Measurements from ENCODE around the gene ARL15.

ARL15 gene

GRCh38 chr5:54146916-54147315 lies 163.5 kb downstream of the ARL15 start:
- no peak for DNase-seq

DNA sequence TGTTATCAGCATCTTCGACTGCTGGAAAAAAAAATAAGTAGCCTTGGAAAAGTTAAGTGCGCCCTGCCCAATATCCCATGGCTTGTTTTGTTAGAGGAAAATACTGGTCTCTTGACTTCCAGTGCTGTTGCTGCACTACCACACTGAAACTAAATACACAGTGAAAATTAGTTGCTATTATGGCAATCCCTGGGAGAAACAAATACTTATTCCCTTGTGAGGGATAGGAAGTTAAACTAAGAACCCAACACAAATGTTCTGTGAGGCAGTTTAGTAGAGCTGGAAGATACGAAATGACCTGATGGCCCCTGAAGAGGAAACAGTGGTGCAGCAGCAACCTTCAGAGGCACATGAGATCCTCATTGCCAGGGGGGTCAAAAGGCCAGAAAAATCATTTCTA lies 164.0 kb downstream of the ARL15 start:
- DNase-seq: no peak

- no peak for DNase-seq
Measured at GRCh38 chr5:54140247-54140840, 170.0 kb downstream of the ARL15 start.

- DNase-seq: no peak
Measured at GRCh38 chr5:54136516-54137440, 173.6 kb downstream of the ARL15 start.

DNA sequence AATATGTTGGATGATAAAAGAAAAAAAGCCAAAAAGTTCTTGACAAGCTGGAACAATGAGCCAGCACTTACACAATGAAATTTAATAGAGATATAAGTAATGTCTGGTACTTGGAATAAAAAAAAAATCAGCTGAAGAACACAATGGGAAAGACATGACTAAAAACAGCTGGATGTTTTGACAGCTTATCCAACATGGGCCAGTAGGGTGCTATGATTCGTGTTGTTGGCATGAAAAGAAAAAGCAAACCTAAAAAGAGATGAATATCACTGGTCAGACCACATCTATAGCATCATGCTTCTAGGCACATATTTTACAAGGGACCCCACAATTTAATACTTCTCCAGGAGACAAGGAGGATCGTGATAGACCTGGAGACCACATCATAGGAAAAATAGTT lies 175.3 kb downstream of the ARL15 start:
- DNase-seq: no peak

DNA sequence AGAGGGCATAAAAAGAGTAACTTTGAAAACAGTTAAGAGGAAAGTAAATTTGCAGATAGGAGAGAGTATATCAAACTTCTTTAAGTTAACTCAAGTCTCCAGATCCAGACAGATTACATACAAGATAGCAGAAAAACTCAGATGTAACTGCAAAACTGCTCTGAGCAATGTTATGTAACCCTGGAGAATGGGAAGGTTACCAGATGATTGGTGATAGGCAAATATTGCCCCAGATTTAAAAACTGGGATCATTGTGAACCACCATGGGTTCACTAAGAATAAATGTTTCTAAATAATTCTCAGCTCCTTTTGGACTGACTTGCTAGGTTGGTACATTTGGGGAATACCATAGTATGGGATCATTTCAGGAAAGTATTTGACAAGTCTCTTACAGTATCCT lies 176.5 kb downstream of the ARL15 start:
- DNase-seq: no peak

DNA sequence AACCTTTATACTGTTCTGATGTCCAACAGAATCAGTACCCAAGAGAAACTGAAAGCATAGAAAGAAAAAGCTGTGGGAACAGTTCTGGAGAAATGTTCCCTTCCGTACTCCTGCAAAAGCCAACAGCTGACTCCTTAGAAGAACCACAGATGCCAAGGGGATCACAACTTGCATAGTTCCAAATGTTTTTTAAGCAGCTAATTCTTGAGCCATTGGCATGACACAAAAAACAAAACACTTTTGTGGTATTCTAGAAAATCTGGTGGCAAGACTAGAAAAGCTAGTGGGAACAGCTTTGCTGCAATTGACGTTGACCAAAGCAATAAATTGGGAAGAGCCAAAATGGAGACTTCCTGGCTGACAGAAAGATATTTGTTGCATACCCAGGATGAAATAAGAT lies 189.9 kb downstream of the ARL15 start:
- no peak for DNase-seq

- no peak for DNase-seq
Measured at GRCh38 chr5:54117957-54118356, 192.4 kb downstream of the ARL15 start.

- DNase-seq: no peak
Measured at GRCh38 chr5:54115735-54116403, 194.5 kb downstream of the ARL15 start.

- DNase-seq: no peak
Measured at GRCh38 chr5:54113060-54113459, 197.3 kb downstream of the ARL15 start.

DNA sequence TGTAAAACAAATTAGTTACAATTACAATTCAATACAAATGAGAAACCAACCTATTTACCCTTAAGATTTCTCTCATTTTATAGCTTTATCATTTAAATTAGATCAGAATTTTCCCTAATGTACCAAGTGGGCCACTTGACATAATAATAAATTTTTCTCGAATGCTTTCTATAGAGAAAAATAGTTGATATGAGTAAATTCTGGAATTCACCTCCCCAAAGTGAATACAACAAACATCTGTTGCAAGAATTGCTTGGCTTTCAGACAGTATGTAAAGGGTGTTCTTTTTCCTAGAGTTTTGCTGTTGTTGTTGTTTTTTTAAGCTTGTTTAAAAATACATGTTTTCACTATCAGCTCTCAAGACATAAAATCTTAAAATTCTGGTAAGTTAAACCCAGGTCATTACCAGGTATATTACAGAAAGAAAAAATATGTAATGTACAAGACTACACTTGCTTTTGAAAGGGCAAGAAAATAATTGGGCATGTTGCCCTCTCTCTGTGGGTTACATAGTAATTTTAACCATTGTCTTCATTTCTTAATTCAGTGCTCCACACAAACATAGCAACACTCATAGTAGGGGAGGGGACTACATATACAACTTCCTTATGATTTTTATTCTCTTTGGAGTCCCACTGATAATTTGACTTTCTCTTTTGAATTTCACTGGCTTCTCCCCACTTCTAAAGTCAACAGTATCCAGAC lies 200.6 kb downstream of the ARL15 start:
- DNase-seq: no peak

- no peak for DNase-seq
Measured at GRCh38 chr5:54108136-54108535, 202.2 kb downstream of the ARL15 start.

GRCh38 chr5:54103871-54104270 lies 206.5 kb downstream of the ARL15 start:
- no peak for DNase-seq

- no peak for DNase-seq
Measured at GRCh38 chr5:54098267-54098666, 212.1 kb downstream of the ARL15 start.

DNA sequence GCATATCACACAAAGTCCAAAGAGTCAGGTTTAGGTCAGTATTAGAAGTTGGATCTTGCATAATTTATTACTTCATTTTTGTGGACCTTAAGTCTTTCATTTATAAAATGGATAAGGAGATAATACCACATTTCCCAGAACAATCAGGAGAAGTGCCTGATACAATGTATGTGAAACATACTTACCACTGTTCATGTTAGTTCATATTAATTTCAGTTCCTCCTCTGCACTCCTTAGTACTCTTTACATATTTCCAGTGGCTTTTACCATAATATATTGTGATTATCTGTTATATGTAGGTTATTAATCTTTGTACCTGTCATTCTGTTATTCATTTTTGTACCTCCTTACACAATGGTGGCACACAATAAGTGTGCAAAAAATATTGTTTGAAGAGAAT lies 214.4 kb downstream of the ARL15 start:
- DNase-seq: no peak

DNA sequence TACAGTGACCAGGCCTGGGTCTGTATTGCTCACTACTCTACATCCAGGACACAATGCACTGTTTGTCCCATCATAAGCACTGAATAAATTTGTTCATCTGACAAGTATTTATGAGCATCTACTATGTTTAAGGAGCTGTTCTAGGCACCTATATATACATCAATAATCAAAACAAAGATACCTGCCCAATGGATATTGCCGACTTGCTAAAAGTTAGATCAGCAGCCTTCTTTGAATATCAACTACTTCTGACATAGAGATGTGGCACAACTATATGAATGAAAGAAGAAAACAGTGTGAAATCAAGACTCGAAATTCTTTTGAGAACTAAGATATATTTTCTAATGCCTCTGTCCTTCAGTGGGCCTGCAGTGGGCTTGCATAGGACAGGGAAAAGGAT lies 215.7 kb downstream of the ARL15 start:
- DNase-seq: no peak

GRCh38 chr5:54093861-54094260 lies 216.5 kb downstream of the ARL15 start:
- no peak for DNase-seq

DNA sequence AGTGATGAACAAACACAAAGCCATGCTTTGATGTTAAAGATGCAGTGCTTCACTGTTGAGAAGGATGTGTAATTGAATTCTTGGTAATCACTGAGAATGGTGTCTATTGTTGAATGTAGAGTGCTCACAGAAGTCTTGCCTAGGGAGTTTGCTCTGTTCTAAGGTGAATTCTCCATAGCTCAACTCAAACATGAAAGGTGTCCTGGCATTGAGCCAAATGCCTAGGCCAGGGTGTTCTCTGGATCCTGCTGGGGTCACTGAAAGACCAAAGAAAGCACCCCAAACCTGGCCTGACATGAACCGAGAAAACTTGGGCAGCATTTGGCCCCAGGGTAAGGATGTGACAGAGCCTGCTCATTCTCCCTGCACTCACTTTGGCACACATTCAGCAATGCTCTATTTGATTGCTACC lies 217.3 kb downstream of the ARL15 start:
- no peak for DNase-seq

GRCh38 chr5:54091307-54092130 lies 218.9 kb downstream of the ARL15 start:
- no peak for DNase-seq

- DNase-seq: peak; percentile 8
Measured at GRCh38 chr5:54090495-54091120, 219.8 kb downstream of the ARL15 start.

DNA sequence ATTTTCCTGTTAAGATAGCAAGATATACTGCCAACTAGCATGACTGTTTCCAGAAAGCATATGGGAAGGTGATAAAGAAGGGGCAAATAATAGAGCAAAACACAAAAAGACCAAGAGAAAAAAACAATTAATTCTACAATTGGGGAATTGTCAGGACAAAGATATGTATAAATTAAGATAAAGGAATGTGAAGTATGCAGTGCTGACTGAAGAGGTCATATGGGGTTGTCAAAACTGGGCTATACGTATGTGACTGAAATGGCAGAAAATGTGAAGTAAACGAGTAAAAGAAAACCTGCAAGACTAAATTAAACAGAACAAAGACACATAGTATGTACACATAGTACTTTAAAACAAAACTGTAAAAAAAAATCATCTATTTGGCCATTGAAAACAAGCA lies 222.3 kb downstream of the ARL15 start:
- no peak for DNase-seq

GRCh38 chr5:54087436-54087835 lies 222.9 kb downstream of the ARL15 start:
- DNase-seq: no peak

Measured in activated CD4-positive, alpha-beta T cell treated with anti-CD3 and anti-CD28 coated beads, Interleukin-2, amount 50 U/mL, for 16 hours (primary cell).